Midbrain (tissue), 1 donor: ENCODE results near the gene OSBP.

Source experiments
- DNase-seq: peaks from one replicate; lab custom pipeline; 2025; lab: John Stamatoyannopoulos, UW

The OSBP gene

GRCh38 chr11:59602432-59602831 is 13.1 kb downstream of the OSBP start:
- no peak for DNase-seq

DNA sequence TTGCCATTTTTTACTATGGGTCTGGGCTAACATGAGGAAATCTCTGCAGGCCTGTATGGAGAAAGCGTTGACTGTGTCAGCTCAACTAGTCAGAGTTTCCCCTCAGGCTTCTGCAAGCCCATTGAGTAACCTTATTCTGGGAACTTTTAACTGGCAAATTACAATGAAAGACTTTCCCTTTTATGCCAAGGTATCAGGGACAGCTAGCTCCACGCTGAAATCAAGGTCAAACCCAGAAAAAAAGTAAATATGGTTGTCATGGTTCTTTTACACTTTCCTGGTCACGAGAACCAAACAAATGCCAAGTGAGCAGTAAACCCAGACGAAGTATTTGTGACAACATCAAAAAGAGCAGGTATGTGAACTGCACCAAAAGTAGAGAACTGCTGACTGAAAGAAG is 13.8 kb downstream of the OSBP start:
- no peak for DNase-seq

DNA sequence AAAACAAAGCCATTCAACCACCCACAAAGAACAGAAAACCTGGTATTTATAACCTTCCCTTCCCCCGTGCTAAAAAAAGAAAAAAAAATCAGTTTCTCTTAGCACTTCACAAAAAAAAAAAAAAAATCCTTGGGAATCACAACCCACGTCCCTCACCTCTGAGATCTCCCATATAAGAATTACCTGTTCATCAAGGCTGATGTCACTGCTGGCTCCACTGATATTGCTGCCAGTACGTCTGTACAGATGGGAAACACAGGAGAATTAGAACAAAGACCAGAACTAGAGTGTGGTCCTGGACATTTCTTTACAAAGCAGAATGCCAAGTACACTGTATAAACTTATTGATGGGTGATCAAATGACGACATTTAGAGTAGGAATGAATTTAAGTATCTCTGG is 14.9 kb downstream of the OSBP start:
- no peak for DNase-seq

GRCh38 chr11:59600234-59600633 is 15.3 kb downstream of the OSBP start:
- DNase-seq: no peak

GRCh38 chr11:59598961-59599360 is 16.6 kb downstream of the OSBP start:
- no peak for DNase-seq

GRCh38 chr11:59584294-59584693 is 31.3 kb downstream of the OSBP start:
- DNase-seq: no peak

DNA sequence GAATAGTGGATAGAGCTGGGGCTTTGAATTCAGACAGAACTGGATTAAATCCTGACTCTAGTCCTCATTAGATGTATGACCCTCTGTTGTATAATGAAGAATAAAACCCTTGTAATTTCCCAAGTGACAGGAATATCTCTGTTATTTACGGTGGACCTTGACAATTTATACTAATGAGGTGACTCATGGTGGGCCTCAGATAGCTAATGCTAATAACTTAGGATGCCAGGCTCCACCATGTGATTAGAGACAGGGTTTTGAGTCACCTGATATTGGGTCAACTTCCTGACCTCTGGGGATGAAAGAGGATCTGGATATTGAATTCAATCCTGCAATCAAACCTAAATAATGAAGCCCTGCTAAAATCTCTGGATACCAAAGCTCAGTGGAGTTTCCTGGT is 33.6 kb downstream of the OSBP start:
- no peak for DNase-seq

- DNase-seq: no peak
Observed at GRCh38 chr11:59578369-59578768, 37.2 kb downstream of the OSBP start.

DNA sequence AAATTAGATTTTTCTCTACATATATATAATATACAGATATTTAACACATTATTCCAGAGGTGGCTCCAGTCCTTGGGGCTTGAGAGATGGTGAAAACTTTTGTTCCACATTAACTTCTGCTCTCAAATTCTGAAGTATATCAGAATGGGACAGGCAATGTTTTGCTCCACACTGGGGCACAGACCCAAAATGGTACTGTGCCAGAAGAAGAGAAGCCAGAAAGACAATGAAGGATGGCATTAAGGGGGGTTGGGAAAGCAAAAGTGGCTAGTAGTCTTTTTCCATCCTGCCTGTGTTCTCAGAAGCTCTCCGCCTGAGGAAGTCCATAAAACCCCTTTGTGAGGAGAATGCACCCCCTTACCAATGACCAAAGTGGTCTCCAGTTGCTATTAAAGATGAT is 40.1 kb downstream of the OSBP start:
- DNase-seq: no peak

DNA sequence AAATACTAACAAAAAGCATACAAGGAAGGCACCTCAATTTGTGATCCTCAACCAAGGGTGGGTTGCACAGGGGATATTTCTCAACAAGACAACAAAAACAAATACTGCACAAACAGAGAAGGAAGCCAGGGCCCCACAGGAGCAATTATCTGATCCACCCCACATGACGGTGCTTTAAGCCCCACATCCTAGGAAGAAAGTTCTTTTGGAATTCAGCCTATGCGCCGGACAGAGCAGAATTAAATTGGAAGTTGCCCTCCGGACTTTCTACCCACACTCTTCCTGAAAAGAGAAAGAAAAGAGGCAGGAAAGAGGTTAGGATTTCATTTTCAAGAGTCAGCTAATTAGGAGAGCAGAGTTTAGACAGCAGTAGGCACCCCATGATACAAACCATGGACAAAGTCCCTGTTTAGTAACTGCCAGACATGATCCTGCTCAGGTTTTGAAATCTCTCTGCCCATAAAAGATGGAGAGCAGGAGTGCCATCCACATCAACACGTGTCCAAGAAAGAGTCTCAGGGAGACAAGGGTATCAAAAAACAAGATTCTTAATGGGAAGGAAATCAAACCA is 40.6 kb downstream of the OSBP start:
- no peak for DNase-seq

- DNase-seq: no peak
Observed at GRCh38 chr11:59574467-59574866, 41.1 kb downstream of the OSBP start.

- DNase-seq: no peak
Observed at GRCh38 chr11:59573216-59573615, 42.4 kb downstream of the OSBP start.

GRCh38 chr11:59572091-59572490 is 43.5 kb downstream of the OSBP start:
- DNase-seq: no peak

- no peak for DNase-seq
Observed at GRCh38 chr11:59562292-59562691, 53.3 kb downstream of the OSBP start.

- DNase-seq: peak; percentile 82
Observed at GRCh38 chr11:59560702-59561473, 54.7 kb downstream of the OSBP start.

- DNase-seq: peak; percentile 78
Observed at GRCh38 chr11:59560290-59560701, 55.3 kb downstream of the OSBP start.

DNA sequence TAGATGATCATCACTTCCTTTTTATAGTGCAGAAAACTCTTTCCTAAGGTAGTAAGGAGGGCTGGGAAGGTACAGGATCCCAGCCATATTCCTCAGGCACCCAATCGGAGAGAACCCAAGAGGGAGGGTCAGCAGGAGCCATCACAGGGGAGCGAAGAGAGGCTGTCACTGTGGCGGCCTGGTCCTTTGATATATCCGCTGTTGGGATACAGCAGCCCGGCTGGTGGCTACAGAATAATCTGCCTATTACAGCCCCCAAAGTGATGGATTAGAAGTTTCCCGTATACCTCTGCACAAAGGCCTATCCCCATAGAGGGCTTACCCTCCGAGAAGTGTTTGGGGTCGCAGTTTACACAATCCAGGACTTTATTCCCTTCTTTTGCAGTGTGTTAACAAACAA is 55.7 kb downstream of the OSBP start:
- no peak for DNase-seq

- no peak for DNase-seq
Observed at GRCh38 chr11:59558270-59558643, 57.3 kb downstream of the OSBP start.

GRCh38 chr11:59556917-59557348 is 58.6 kb downstream of the OSBP start:
- no peak for DNase-seq

GRCh38 chr11:59556115-59556916 is 59.3 kb downstream of the OSBP start:
- peak; percentile 64 for DNase-seq

DNA sequence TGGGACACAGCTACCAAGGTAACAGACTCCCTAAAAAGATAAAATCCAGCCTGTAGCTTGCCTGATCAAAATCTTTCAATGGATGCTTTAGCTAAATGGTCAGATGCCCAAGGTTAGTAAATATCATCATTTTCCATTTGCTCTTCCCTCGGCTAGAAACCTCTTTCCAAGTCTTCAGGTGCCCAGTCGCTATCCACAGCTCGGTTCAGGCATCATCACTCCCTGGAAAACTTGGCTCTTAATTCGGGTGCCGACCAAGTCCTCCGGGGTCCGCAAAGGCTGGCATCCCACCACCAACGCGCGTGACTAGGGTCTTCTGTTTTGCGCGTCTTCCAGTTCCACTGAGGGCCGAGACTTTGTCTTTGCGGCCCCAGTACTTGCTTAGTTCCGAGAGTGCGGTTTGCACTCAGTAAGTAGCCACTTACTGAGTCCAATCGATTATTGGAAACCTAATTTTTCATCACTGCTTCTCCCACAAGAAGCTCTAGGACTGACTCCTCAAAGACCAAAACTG is 59.9 kb downstream of the OSBP start:
- DNase-seq: no peak

- DNase-seq: no peak
Observed at GRCh38 chr11:59553323-59553722, 62.3 kb downstream of the OSBP start.

GRCh38 chr11:59552844-59553243 is 62.7 kb downstream of the OSBP start:
- DNase-seq: no peak
